Stomach (tissue), 9 donors: ENCODE results near the gene ACKR4. TPM values are rescaled to one million over a fixed set of nuclear protein-coding genes. Genes with fewer than 3 reads are reported as not detected.

Experiments
- DNase-seq, 2 donors: peaks; one replicate each; pipeline versions ENCODE4 v3.0.0 to v3.0.0-alpha.2; 2013 to 2019
- H3K27ac ChIP-seq, 5 donors: fragments of 200-600 bp in 4 of 5; sonication (generic) in 4 of 5; one replicate each; pipeline ENCODE4 v1.5.1; 2013 to 2019; ENCODE audit warnings: mild to moderate bottlenecking in 1 of 5, moderate library complexity in 1 of 5
- H3K27me3 ChIP-seq, 3 donors: fragments of 200-600 bp; sonication (generic); one replicate each; pipeline ENCODE4 v1.5.1; 2017 to 2019; ENCODE audit warnings: mixed run types in 1 of 3
- H3K36me3 ChIP-seq, 4 donors: fragments of 200-600 bp; sonication (generic); 1 replicate in 3 of 4; 2 replicates in 1 of 4; pipeline ENCODE4 v1.5.1; 2016 to 2019
- H3K4me1 ChIP-seq, 4 donors: fragments of 200-600 bp; sonication (generic); one replicate each; pipeline ENCODE4 v1.5.1; 2016 to 2019
- H3K4me3 ChIP-seq, 4 donors: fragments of 200-600 bp; sonication (generic) in 3 of 4; one replicate each; pipeline ENCODE4 v1.5.1; 2016 to 2019; ENCODE audit warnings: mild to moderate bottlenecking in 1 of 4
- H3K9me3 ChIP-seq, 4 donors: fragments of 200-600 bp; sonication (generic); one replicate each; pipeline ENCODE4 v1.5.1; 2016 to 2019
- EP300 ChIP-seq: sonication (generic); formaldehyde crosslinking; IDR thresholded peaks from one replicate; pipeline ENCODE4 v1.6.1; 2017; ENCODE audit warnings: antibody characterized with exemption
- POLR2A ChIP-seq, 4 donors: fragments of 450-650 bp; IDR thresholded peaks; one replicate each; pipeline ENCODE4 v1.6.1; 2016; ENCODE audit warnings: antibody characterized with exemption in 4 of 4, control low read depth in 2 of 4, mild to moderate bottlenecking in 1 of 4, moderate library complexity in 1 of 4
- POLR2AphosphoS5 ChIP-seq, 3 donors: sonication (generic); formaldehyde crosslinking; IDR thresholded peaks; one replicate each; pipeline ENCODE4 v1.6.1; 2016; ENCODE audit warnings: antibody characterized with exemption in 3 of 3
- WGBS, 5 donors: extraction: QIAGEN DNeasy Blood & Tissue Kit in 3 of 5; methylation state at CpG; one replicate each; pipeline versions ENCODE4 v1.1.5 to v1.1.7; 2013 to 2018; 5-methylcytosine and 5-hydroxymethylcytosine counted together
- intact Hi-C: fragments of 100-400 bp; cut with DNase I; formaldehyde crosslinking; loops from one replicate; pipeline ENCODE4 v1.15.1; 2023; ENCODE audit warnings: low total_unique reads
- polyA plus RNA-seq, 3 donors: library from polyadenylated mRNA; stranded (reverse); fragments of 200-250 nt; gene quantifications; one replicate each; pipeline ENCODE4 v1.2.3, GENCODE V29; 2013
- total RNA-seq, 5 donors: library from RNA; depleted of rRNA; stranded (reverse); fragments of >200 nt; gene quantifications; one replicate each; pipeline versions ENCODE4 v1.1.0 to v1.2.3, GENCODE V29; 2014 to 2016
- TF ChIP-seq, protein P1 (sequence below), 7 experiments: fragments of 450-650 bp in 4 of 7; fragments of 200-600 bp in 3 of 7; sonication (generic) in 3 of 7; IDR thresholded peaks; one replicate each; pipeline ENCODE4 v1.5.1; 2016 to 2019; ENCODE audit warnings: antibody characterized with exemption in 7 of 7, control low read depth in 2 of 7, mild to moderate bottlenecking in 1 of 7
- donor health status: healthy with polysubstance abuse.
- donor health status: Bipolar disorder and iron deficiency.
- donor health status: healthy.

The ACKR4 gene
- total and polyA plus RNA-seq, 8 donors: 0.58 to 16.7 (median 2.4) TPM

- intact Hi-C loops: no loop called here
- 43 to 62% (median 55%) methylated on average over 2 of the region's 2 CpGs for WGBS, 5 donors
- peaks cover 5 to 47% (median 39%) of the 10 kb centered on the region in 4 donors for H3K36me3 ChIP-seq
Measured at GRCh38 chr3:132628157-132628556, 31.1 kb downstream of the ACKR4 start.

DNA sequence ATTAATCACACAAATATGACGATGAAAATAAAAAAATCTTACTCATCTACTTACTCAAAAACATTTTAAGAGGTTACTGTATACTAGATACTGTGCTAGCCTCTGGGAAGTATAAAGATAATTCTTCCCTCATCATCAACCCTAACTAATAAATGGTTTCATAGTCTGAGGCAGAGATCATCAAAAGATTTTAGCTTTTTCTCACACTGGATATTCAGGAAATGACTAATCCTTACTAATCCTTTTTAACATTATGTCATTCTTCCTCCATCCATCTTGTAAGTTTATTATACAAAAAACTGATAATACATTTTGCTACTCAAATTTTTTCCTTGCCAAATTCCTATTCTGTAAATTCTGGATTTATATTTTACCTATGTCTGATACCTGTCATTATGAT lies 32.9 kb downstream of the ACKR4 start:
- no peaks in the 10 kb centered on the region for H3K9me3 ChIP-seq
- H3K27me3 ChIP-seq: no peaks in the 10 kb centered on the region
- WGBS, 5 donors: 67 to 88% (median 77%) methylated on average over 1 of the region's 1 CpG
- H3K27ac ChIP-seq: no peak overlapping the region
- no peak overlapping the region for H3K4me3 ChIP-seq
- no peak for DNase-seq
- intact Hi-C loops: no loop called here
- peaks cover 5 to 38% (median 33%) of the 10 kb centered on the region in 4 donors for H3K36me3 ChIP-seq
- H3K4me1 ChIP-seq: no peaks in the 10 kb centered on the region
- TF ChIP-seq POLR2A (IDR thresholded peaks at IDR 0.05) (no peak), POLR2AphosphoS5 (IDR thresholded peaks at IDR 0.05) (no peak), EP300 (no peak)
- TF ChIP-seq, protein P1, sequence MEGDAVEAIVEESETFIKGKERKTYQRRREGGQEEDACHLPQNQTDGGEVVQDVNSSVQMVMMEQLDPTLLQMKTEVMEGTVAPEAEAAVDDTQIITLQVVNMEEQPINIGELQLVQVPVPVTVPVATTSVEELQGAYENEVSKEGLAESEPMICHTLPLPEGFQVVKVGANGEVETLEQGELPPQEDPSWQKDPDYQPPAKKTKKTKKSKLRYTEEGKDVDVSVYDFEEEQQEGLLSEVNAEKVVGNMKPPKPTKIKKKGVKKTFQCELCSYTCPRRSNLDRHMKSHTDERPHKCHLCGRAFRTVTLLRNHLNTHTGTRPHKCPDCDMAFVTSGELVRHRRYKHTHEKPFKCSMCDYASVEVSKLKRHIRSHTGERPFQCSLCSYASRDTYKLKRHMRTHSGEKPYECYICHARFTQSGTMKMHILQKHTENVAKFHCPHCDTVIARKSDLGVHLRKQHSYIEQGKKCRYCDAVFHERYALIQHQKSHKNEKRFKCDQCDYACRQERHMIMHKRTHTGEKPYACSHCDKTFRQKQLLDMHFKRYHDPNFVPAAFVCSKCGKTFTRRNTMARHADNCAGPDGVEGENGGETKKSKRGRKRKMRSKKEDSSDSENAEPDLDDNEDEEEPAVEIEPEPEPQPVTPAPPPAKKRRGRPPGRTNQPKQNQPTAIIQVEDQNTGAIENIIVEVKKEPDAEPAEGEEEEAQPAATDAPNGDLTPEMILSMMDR (IDR thresholded peaks at IDR 0.05): no peak

More at GRCh38 chr3:132628157-132628556, 31.1 kb downstream of the ACKR4 start:
- Histone ChIP-seq H3K9me3 (no peaks in the 10 kb centered on the region), H3K4me3 (no peak overlapping the region), H3K27ac (no peak overlapping the region), H3K27me3 (no peaks in the 10 kb centered on the region), H3K4me1 (no peaks in the 10 kb centered on the region)
- TF ChIP-seq, protein P1 (IDR thresholded peaks at IDR 0.05): no peak
- TF ChIP-seq POLR2A (IDR thresholded peaks at IDR 0.05) (no peak), POLR2AphosphoS5 (IDR thresholded peaks at IDR 0.05) (no peak), EP300 (no peak)
- DNase-seq: no peak

DNA sequence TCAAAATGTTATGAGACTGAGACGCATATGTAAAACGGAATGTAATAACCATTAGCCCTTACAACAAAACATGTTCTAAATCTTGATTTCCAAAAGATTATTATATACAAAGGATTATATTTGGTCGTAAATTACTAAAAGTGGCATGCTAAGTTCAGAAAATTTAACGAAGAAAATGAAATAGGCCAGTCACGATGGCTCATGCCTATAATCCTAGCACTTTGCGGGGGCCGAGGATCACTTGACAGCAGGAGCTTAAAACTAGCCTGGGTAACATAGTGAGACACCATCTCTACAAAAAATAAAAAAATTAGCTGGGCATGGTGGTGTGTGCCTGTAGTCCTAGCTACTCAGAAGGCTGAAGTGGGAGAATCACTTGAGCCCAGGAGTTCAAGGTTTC lies 33.5 kb downstream of the ACKR4 start:
- no peak for DNase-seq
- H3K4me3 ChIP-seq: no peak overlapping the region
- intact Hi-C loops: no loop called here
- no peak overlapping the region for H3K27ac ChIP-seq
- WGBS, 5 donors: 87 to 96% (median 93%) methylated on average over 7 of the region's 7 CpGs
- no peak for TF ChIP-seq POLR2AphosphoS5 (IDR thresholded peaks at IDR 0.05)
- TF ChIP-seq POLR2A (IDR thresholded peaks at IDR 0.05): no peak
- TF ChIP-seq, protein P1 (IDR thresholded peaks at IDR 0.05): no peak
- no peak for TF ChIP-seq EP300
- H3K27me3 ChIP-seq: no peaks in the 10 kb centered on the region
- peaks cover 5 to 38% (median 32%) of the 10 kb centered on the region in 4 donors for H3K36me3 ChIP-seq
- no peaks in the 10 kb centered on the region for H3K4me1 ChIP-seq
- H3K9me3 ChIP-seq: no peaks in the 10 kb centered on the region

GRCh38 chr3:132635052-132635451 lies 38.0 kb downstream of the ACKR4 start:
- Histone ChIP-seq H3K4me1 (no peaks in the 10 kb centered on the region), H3K36me3 (peaks cover 0 to 47% (median 31%) of the 10 kb centered on the region in 4 donors), H3K4me3 (no peak overlapping the region), H3K27ac (no peak overlapping the region), H3K9me3 (no peaks in the 10 kb centered on the region), H3K27me3 (no peaks in the 10 kb centered on the region)
- intact Hi-C loops: no loop called here
- TF ChIP-seq, protein P1 (IDR thresholded peaks at IDR 0.05): no peak
- TF ChIP-seq POLR2A (IDR thresholded peaks at IDR 0.05): no peak
- no peak for TF ChIP-seq POLR2AphosphoS5 (IDR thresholded peaks at IDR 0.05)
- no peak for TF ChIP-seq EP300
- no peak for DNase-seq
